ENCODE measurements around the gene LRRC72. TPM values are rescaled to one million over a fixed set of nuclear protein-coding genes. Genes with fewer than 3 reads are reported as not detected.
"Not testable (repeated sequence)": the region's sequence is repeated elsewhere in the genome, so short reads cannot be mapped to it uniquely, and the experiment has no call there.

The LRRC72 gene
- total RNA-seq (2014; rRNA removed; shearing (Covaris generic)), result not detected in 2 replicates

DNA sequence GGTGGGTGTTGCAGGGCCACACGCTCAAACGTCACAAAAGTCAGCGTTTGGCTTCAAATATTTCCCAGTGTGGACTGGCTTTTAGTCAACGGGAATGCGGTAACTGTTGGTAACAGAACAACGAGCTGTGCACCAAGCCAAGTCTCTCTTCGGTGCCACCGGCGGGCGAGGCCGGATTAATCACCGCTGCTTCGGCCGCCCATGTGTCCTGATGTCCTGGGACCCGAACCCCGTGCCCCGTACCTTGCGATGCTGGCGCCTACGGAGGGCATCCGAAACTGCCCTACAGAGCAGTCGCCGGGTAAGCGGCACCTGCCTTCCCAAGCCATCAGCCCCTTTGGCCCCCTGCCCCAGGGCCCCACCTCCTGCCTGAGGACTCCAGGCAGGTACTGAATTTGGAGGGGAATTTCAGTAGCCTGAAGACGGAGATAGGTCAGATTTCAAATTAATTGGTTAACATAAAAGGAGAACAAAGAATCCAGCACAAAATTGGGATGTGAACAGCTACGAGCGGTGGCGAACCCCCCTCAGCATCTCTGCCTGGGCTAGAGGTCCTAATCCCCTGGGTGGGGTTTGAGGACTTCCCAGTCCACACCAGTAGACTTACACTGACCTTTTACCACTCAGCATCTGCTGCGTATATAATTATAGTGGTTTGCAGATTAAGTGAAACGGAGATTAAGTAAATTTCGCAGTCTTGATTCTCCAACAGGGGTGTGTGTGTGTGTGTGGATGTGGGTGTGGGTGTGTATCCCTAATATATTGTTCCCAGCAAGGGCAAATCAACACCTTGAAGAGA lies at the start of gene LRRC72:
Gene LRRC72, plus strand, starts transcription at position 84 of the 799 bp plus-strand sequence. Its CDS starts 128 bp downstream, at position 212.
- no peak for DNase-seq (ENCODE audit: low spot score)

GRCh38 chr7:16479161-16479560 lies 47.5 kb upstream of the LRRC72 start:
- DNase-seq (ENCODE audit: low spot score), result no peak

- no peak for DNase-seq (ENCODE audit: low spot score)
Observed at GRCh38 chr7:16479591-16479990, 47.0 kb upstream of the LRRC72 start.

- peak; percentile 98 for DNase-seq (ENCODE audit: low spot score)
Observed at GRCh38 chr7:16484453-16485158, 42.0 kb upstream of the LRRC72 start.

DNA sequence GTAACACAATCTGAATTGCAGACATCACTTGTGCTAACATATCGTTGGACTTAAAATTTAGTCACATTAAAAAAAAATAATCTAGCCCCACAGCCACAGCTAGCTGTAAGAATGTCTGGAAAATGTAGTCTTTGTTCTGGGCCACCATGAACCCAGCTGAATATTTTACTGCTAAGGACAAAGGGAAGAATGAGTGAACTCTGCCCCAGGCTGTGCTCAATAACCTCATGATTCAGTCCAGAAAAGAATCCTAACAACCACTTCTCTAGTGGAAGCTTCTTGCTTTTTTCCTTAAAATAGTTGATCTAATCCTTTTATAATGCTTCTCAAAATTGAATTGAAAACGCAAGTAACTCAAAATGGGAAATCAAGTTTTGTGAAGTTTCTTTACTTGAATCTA lies 35.5 kb upstream of the LRRC72 start:
- no peak for DNase-seq (ENCODE audit: low spot score)

DNA sequence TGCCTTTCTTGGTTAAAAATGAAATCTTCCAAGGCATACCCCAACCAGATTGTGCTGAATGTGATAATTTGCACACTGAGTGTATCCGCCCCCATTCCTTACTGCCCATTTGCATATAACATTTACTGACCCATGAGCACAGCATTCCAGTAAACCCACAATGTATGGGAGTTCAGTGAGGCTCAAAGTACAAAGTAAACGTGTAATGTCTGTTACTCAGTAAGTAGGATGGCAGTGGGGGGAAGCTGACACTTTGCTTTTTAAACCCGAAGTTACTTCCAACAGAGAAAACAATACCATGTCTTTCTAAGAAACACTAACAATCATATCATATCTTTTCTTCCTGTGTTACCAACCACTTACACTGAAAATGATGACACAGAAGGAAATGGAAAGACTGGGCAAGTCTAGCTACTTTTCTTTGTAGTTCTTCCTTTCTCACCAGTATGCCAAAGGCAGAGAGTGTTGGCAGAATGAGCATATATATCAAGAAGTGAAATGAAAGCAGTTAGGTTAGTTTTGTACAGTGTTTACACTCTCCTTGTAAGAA lies 34.0 kb upstream of the LRRC72 start:
- peak; percentile 70 for DNase-seq (ENCODE audit: low spot score)

DNA sequence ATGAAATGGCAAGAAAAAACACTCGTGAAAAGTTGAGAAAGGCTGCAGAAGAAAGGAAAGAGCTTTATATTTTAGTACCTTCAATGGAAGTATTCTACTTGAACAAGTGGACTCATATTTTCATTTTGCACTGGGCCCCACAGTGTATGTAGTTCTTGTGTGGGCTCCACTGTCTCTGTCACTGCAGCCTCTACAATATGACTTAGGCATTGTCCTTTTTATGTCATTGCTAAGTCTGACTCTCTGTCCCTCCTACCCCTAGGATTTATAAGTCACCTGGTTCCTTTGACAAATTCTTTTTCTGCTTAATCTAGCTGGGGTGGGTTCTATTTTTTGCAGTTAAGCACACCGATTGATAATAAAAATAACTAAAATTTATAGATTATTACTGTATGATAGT lies 33.4 kb upstream of the LRRC72 start:
- no peak for DNase-seq (ENCODE audit: low spot score)

GRCh38 chr7:16494551-16494950 lies 32.1 kb upstream of the LRRC72 start:
- DNase-seq (ENCODE audit: low spot score), result no peak

DNA sequence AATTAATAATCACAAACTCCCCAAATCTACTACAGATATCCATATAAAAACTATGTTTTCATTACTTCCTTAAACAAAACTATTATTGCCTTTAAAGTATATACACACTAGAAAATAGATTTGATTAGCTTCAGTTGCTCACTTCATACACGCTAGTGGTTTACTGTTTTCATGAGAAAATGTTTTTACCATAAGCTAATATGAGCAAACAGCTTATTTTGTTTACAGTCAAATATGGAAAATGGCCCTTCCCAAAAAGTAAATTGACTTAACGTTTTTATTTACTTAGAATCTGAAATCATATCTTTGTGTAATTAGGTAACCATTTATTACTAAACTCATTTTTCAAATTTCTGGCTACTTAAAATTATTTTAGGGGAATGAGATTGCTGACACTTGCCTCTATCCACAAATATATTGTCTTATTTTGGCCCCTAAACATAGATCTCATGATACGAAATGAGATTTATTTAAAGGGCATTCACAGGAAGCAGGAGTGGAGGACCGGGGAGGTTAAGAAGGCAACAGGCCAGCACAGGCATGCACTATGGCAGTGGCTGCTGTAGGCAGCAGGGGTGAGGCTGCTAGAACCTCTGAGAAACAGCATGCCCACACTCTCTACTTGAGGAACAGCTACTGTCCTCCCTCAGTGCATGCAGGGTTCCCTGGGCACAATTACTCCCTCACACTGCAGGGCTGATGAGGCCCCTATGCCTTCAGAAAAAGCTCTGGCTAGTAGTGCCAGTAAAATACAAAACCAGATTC lies 31.5 kb upstream of the LRRC72 start:
- DNase-seq (ENCODE audit: low spot score), result no peak

DNA sequence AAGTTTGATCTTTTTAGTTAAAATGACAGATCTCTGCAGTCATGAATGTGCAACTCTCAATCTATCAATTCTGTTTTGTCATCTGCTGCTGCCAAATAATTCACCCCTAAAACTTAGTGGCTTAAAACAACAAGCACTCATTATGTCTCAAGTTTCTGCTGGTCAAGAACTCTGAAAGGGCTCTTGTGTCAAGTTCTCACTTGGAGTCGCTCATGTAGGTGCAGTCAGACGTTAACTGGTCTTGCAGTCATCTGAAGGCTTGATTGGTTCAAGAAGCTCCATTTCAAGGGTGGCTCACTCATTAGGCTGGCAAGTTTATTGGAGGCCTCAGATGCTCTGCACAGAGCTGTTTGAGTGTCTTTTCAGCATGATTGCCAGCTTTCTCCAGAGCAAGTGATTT lies 28.5 kb upstream of the LRRC72 start:
- no peak for DNase-seq (ENCODE audit: low spot score)

- DNase-seq (ENCODE audit: low spot score), result no peak
Observed at GRCh38 chr7:16502303-16502702, 24.3 kb upstream of the LRRC72 start.

GRCh38 chr7:16504019-16504418 lies 22.6 kb upstream of the LRRC72 start:
- DNase-seq (ENCODE audit: low spot score), result peak; percentile 96

DNA sequence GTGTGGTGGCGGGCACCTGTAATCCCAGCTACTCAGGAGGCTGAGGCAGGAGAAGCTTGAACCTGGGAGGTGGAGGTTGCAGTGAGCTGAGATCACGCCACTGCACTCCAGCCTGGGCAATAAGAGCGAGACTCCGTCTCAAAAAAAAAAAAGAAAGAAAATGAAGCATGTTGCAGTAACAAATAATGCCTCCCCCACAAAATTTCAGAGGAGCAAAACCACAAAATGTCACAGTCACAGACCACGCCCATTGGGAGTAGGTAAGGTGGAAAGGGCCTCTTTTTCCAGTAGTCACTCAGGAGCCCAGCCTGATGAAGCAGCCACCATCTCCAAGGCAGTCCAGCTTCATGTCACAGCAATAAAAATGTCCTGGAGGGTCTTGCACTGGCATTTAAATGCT lies 20.2 kb upstream of the LRRC72 start:
- not testable (repeated sequence) for DNase-seq (ENCODE audit: low spot score)

DNA sequence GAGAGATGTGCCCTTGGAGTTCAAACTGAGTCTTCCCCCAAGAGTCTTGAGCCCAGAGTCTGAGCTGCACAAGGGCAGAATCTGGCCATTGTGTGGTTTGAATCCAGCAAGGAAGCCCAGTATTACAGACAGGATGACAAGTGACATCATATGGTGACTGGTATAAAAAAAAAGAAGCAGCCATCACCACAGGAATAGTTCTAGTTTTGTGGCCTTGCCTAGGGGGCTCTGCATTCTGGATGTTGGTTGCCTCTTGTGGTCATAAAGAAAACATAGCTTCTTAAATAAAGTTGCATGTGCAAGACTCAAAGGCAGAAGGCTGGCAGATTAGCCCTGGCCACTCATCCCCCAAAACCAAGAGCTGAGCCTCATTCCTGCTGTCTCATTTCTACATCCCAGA lies 16.8 kb upstream of the LRRC72 start:
- peak; percentile 79 for DNase-seq (ENCODE audit: low spot score)

- DNase-seq (ENCODE audit: low spot score), result no peak
Observed at GRCh38 chr7:16511314-16511713, 15.3 kb upstream of the LRRC72 start.

GRCh38 chr7:16512097-16512496 lies 14.5 kb upstream of the LRRC72 start:
- no peak for DNase-seq (ENCODE audit: low spot score)

GRCh38 chr7:16514271-16514670 lies 12.4 kb upstream of the LRRC72 start:
- no peak for DNase-seq (ENCODE audit: low spot score)

GRCh38 chr7:16514729-16515128 lies 11.9 kb upstream of the LRRC72 start:
- no peak for DNase-seq (ENCODE audit: low spot score)

DNA sequence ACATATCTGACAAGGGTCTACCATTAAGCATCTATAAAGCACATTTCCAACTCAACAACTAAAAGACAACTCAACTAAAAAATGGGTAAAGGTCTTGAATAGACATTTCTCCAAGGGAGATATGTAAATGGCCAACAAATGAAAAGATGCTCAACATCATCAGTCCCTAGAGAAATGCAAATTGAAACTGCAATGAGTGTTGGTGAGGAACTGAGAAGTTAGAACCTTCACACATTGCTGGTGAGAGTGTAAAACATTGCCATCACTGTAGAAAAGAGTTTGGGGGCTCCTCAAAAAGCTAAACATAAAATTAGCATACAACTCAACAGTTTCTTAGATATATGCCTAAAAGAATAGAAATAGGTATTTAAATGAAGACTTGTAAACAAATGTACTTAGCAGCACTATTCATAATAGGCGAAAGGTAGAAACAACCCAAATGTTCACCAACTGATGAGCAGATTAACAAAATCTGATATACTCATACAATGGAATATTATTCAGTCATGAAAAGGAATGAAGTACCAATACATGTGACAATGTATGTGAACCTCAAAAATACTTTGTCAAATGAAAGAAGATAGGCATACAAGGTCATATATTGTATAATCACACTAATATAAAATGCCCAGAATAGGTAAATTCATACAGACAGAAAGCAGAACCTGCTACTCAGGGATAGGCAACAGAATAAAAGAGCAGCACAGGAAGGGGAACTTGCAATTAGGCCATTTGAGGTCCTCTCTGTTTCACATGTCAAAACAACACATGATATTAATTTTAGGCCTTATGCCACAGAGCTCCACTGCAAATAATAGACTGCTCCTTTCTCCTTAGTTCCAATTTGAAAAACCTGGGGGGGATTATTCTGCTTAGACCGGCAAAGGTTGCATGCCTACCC lies 10.6 kb upstream of the LRRC72 start:
- no peak for DNase-seq (ENCODE audit: low spot score)

- DNase-seq (ENCODE audit: low spot score), result not testable (repeated sequence)
Observed at GRCh38 chr7:16519985-16520384, 6.6 kb upstream of the LRRC72 start.

- no peak for DNase-seq (ENCODE audit: low spot score)
Observed at GRCh38 chr7:16524332-16524731, 2.3 kb upstream of the LRRC72 start.
